Measurements from ENCODE around the gene DNAJB1.
A peak's percentile ranks its signal among the peaks of the same experiment; 100 is the strongest.

The DNAJB1 gene

GRCh38 chr19:14512406-14512961, 5.7 kb downstream of the DNAJB1 start:
- no peak overlapping the region for H4K12ac ChIP-seq (ENCODE audit: low read depth, low read length)
- H2AK5ac ChIP-seq (ENCODE audit: low read length) = no peak overlapping the region
- no peak overlapping the region for H4K8ac ChIP-seq (ENCODE audit: low read depth, low read length)
- DNase-seq = peak; percentile 53 to 66
- no peak overlapping the region for H3K23ac ChIP-seq (ENCODE audit: low read length)
- H2AFZ ChIP-seq (ENCODE audit: insufficient read depth, low read length, poor library complexity) = no peak overlapping the region
- H3K9me3 ChIP-seq (ENCODE audit: insufficient read depth, low read depth, low read length) = no peaks in the 10 kb centered on the region
- no peak overlapping the region for H3K14ac ChIP-seq (ENCODE audit: low read length)
- peaks cover 2% of the 10 kb centered on the region for H3K79me1 ChIP-seq (ENCODE audit: low read length)
- H3K4me1 ChIP-seq (ENCODE audit: control insufficient read depth in 1 of 2, insufficient read depth in 2 of 2, low read length in 2 of 2) = peaks cover 10 to 13% of the 10 kb centered on the region in 2 experiments
- no peak overlapping the region for H2BK12ac ChIP-seq (ENCODE audit: low read length)
- WGBS (ENCODE audit: extremely low coverage, insufficient coverage, insufficient read length) = no CpG with 5 or more reads among the region's 14 CpGs
- H3K27me3 ChIP-seq (ENCODE audit: insufficient read depth, low read length) = no peaks in the 10 kb centered on the region
- no peak overlapping the region for H3K18ac ChIP-seq (ENCODE audit: low read length)
- H3K79me2 ChIP-seq (ENCODE audit: control insufficient read depth, insufficient read depth, low read length, poor library complexity) = peaks cover 13% of the 10 kb centered on the region
- no peak overlapping the region for H2BK120ac ChIP-seq (ENCODE audit: insufficient read depth, low read length, poor library complexity)
- H3K4me2 ChIP-seq (ENCODE audit: low read length) = no peak overlapping the region
- no peak overlapping the region for H4K91ac ChIP-seq (ENCODE audit: low read depth, low read length)
- H3K4me3 ChIP-seq (ENCODE audit: low read depth, low read length) = no peak overlapping the region
- no peak overlapping the region for H3K4ac ChIP-seq (ENCODE audit: low read depth, low read length)
- no peak overlapping the region for H3K9ac ChIP-seq (ENCODE audit: low read length)
- no peak overlapping the region for H3K27ac ChIP-seq (ENCODE audit: low read depth, low read length)
- H2BK5ac ChIP-seq (ENCODE audit: low read depth, low read length, poor library complexity) = no peak overlapping the region
- peaks cover 25 to 28% of the 10 kb centered on the region in 2 experiments for H3K36me3 ChIP-seq (ENCODE audit: control insufficient read depth in 1 of 2, insufficient read depth in 2 of 2, low read length in 2 of 2)

GRCh38 chr19:14511229-14511593, 7.0 kb downstream of the DNAJB1 start:
- DNase-seq = peak in 1 of 2 donors; percentile 53
- H3K36me3 ChIP-seq (ENCODE audit: control insufficient read depth in 1 of 2, insufficient read depth in 2 of 2, low read length in 2 of 2) = peaks cover 20 to 23% of the 10 kb centered on the region in 2 experiments

DNA sequence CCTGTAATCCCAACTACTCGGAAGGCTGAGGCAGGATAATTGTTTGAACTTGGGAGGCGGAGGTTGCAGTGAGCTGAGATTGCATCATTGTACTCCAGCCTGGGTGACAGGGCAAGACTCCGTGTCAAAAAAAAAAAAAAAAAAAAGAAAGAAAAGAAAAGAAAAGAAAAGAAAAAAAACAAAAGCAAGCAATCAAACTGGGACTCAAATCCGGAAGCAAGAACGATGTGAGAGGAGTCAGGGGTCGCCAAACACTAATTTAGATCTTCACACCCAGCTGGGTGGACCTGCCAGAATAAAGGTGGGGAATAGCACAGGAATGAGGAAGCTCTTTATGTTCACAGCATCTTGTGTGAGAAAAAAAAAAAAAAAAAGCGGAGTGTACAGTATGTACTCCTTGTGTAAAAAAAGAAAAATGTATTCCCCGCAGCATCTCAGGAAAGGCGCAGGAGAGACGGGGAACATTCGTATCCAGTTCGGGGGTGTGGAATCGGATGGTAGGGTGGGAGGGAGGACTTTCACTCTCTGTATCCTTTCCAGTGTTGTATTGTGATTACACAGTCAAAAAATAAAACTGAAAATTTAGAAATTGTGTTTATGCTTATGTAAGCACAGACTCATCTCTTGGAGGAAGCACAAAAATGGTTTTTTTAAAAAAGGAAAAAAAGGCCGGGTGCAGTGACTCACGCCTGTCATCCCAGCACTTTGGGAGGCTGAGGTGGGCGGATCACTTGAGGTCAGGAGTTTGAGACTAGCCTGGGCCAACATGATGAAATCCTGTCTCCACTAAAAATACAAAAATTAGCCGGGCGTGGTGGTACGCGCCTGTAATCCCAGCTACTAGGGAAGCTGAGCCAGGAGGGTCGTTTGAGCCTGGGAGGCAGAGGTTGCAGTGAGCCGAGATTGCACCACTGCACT, 7.6 kb downstream of the DNAJB1 start:
- Histone ChIP-seq H3K9ac (ENCODE audit: low read length) (no peak overlapping the region), H2BK12ac (ENCODE audit: low read length) (no peak overlapping the region), H4K8ac (ENCODE audit: low read depth, low read length) (no peak overlapping the region), H3K4me2 (ENCODE audit: low read length) (no peak overlapping the region), H2BK120ac (ENCODE audit: insufficient read depth, low read length, poor library complexity) (no peak overlapping the region), H3K23ac (ENCODE audit: low read length) (no peak overlapping the region), H3K79me1 (ENCODE audit: low read length) (peaks cover 7% of the 10 kb centered on the region), H3K36me3 (ENCODE audit: control insufficient read depth in 1 of 2, insufficient read depth in 2 of 2, low read length in 2 of 2) (peaks cover 13 to 17% of the 10 kb centered on the region in 2 experiments), H3K4me1 (ENCODE audit: control insufficient read depth in 1 of 2, insufficient read depth in 2 of 2, low read length in 2 of 2) (peaks cover 5 to 9% of the 10 kb centered on the region in 2 experiments), H4K12ac (ENCODE audit: low read depth, low read length) (no peak overlapping the region), H2AFZ (ENCODE audit: insufficient read depth, low read length, poor library complexity) (no peak overlapping the region), H3K4ac (ENCODE audit: low read depth, low read length) (no peak overlapping the region), H3K79me2 (ENCODE audit: control insufficient read depth, insufficient read depth, low read length, poor library complexity) (no peaks in the 10 kb centered on the region), H2AK5ac (ENCODE audit: low read length) (no peak overlapping the region), H2BK5ac (ENCODE audit: low read depth, low read length, poor library complexity) (no peak overlapping the region), H3K14ac (ENCODE audit: low read length) (no peak overlapping the region), H4K91ac (ENCODE audit: low read depth, low read length) (no peak overlapping the region), H3K27ac (ENCODE audit: low read depth, low read length) (no peak overlapping the region), H3K27me3 (ENCODE audit: insufficient read depth, low read length) (no peaks in the 10 kb centered on the region), H3K4me3 (ENCODE audit: low read depth, low read length) (no peak overlapping the region), H3K18ac (ENCODE audit: low read length) (no peak overlapping the region), H3K9me3 (ENCODE audit: insufficient read depth, low read depth, low read length) (no peaks in the 10 kb centered on the region)
- WGBS (ENCODE audit: extremely low coverage, insufficient coverage, insufficient read length) = no CpG with 5 or more reads among the region's 22 CpGs
- DNase-seq = peak; percentile 69 to 77

More at GRCh38 chr19:14511229-14511593, 7.0 kb downstream of the DNAJB1 start:
- Histone ChIP-seq H4K91ac (ENCODE audit: low read depth, low read length) (no peak overlapping the region), H2AK5ac (ENCODE audit: low read length) (no peak overlapping the region), H3K4me2 (ENCODE audit: low read length) (no peak overlapping the region), H2BK120ac (ENCODE audit: insufficient read depth, low read length, poor library complexity) (no peak overlapping the region), H2AFZ (ENCODE audit: insufficient read depth, low read length, poor library complexity) (no peak overlapping the region), H4K8ac (ENCODE audit: low read depth, low read length) (no peak overlapping the region), H4K12ac (ENCODE audit: low read depth, low read length) (no peak overlapping the region), H3K18ac (ENCODE audit: low read length) (no peak overlapping the region), H3K9me3 (ENCODE audit: insufficient read depth, low read depth, low read length) (no peaks in the 10 kb centered on the region), H3K4me3 (ENCODE audit: low read depth, low read length) (no peak overlapping the region), H2BK5ac (ENCODE audit: low read depth, low read length, poor library complexity) (no peak overlapping the region), H3K14ac (ENCODE audit: low read length) (no peak overlapping the region), H2BK12ac (ENCODE audit: low read length) (no peak overlapping the region), H3K79me2 (ENCODE audit: control insufficient read depth, insufficient read depth, low read length, poor library complexity) (peaks cover 1% of the 10 kb centered on the region), H3K23ac (ENCODE audit: low read length) (no peak overlapping the region), H3K4me1 (ENCODE audit: control insufficient read depth in 1 of 2, insufficient read depth in 2 of 2, low read length in 2 of 2) (peaks cover 7% of the 10 kb centered on the region in 2 experiments), H3K79me1 (ENCODE audit: low read length) (peaks cover 2% of the 10 kb centered on the region), H3K9ac (ENCODE audit: low read length) (no peak overlapping the region), H3K4ac (ENCODE audit: low read depth, low read length) (no peak overlapping the region), H3K27me3 (ENCODE audit: insufficient read depth, low read length) (no peaks in the 10 kb centered on the region), H3K27ac (ENCODE audit: low read depth, low read length) (no peak overlapping the region)
- no CpG with 5 or more reads among the region's 4 CpGs for WGBS (ENCODE audit: extremely low coverage, insufficient coverage, insufficient read length)

- no peak overlapping the region for H3K4ac ChIP-seq (ENCODE audit: low read depth, low read length)
- H4K91ac ChIP-seq (ENCODE audit: low read depth, low read length) = no peak overlapping the region
- H4K12ac ChIP-seq (ENCODE audit: low read depth, low read length) = no peak overlapping the region
- H3K4me2 ChIP-seq (ENCODE audit: low read length) = no peak overlapping the region
- no peaks in the 10 kb centered on the region for H3K36me3 ChIP-seq (ENCODE audit: control insufficient read depth in 1 of 2, insufficient read depth in 2 of 2, low read length in 2 of 2)
- no CpG with 5 or more reads among the region's 12 CpGs for WGBS (ENCODE audit: extremely low coverage, insufficient coverage, insufficient read length)
- DNase-seq = peak; percentile 91 to 95
- H2BK120ac ChIP-seq (ENCODE audit: insufficient read depth, low read length, poor library complexity) = no peak overlapping the region
- H3K27me3 ChIP-seq (ENCODE audit: insufficient read depth, low read length) = no peaks in the 10 kb centered on the region
- no peak overlapping the region for H3K9ac ChIP-seq (ENCODE audit: low read length)
- peaks cover 11% of the 10 kb centered on the region for H3K79me1 ChIP-seq (ENCODE audit: low read length)
- H2AK5ac ChIP-seq (ENCODE audit: low read length) = no peak overlapping the region
- no peaks in the 10 kb centered on the region for H3K79me2 ChIP-seq (ENCODE audit: control insufficient read depth, insufficient read depth, low read length, poor library complexity)
- H3K14ac ChIP-seq (ENCODE audit: low read length) = no peak overlapping the region
- no peaks in the 10 kb centered on the region for H3K9me3 ChIP-seq (ENCODE audit: insufficient read depth, low read depth, low read length)
- H3K4me1 ChIP-seq (ENCODE audit: control insufficient read depth in 1 of 2, insufficient read depth in 2 of 2, low read length in 2 of 2) = peaks cover 7 to 13% of the 10 kb centered on the region in 2 experiments
- H3K27ac ChIP-seq (ENCODE audit: low read depth, low read length) = no peak overlapping the region
- no peak overlapping the region for H3K18ac ChIP-seq (ENCODE audit: low read length)
- no peak overlapping the region for H4K8ac ChIP-seq (ENCODE audit: low read depth, low read length)
- H3K23ac ChIP-seq (ENCODE audit: low read length) = no peak overlapping the region
- H2AFZ ChIP-seq (ENCODE audit: insufficient read depth, low read length, poor library complexity) = no peak overlapping the region
- no peak overlapping the region for H2BK12ac ChIP-seq (ENCODE audit: low read length)
- H3K4me3 ChIP-seq (ENCODE audit: low read depth, low read length) = no peak overlapping the region
- H2BK5ac ChIP-seq (ENCODE audit: low read depth, low read length, poor library complexity) = no peak overlapping the region
These were observed 10.3 kb downstream of the DNAJB1 start for GRCh38 chr19:14507704-14508542.
